A549 (cell line): ENCODE measurements around the gene CRYZL1.

Source experiments
- EHF ChIP-seq: fragments of 250-450 bp; sonication (Bioruptor Pico); IDR thresholded peaks from 2 replicates; pipeline ENCODE4 v1.5.0; 2020; ENCODE audit warnings: mild to moderate bottlenecking
- EP300 ChIP-seq, 2 experiments: fragments of >200 bp; sonication (Bioruptor Twin); formaldehyde crosslinking; IDR thresholded peaks; 2 replicates in 1 of 2; 3 replicates in 1 of 2; pipeline ENCODE4 v1.6.1; 2016 to 2017
- JUNB ChIP-seq: fragments of >200 bp; sonication (Bioruptor Twin); formaldehyde crosslinking; IDR thresholded peaks from 2 replicates; pipeline ENCODE4 v1.6.1; 2016
- RFX5 ChIP-seq: fragments of 450-650 bp; IDR thresholded peaks from 2 replicates; pipeline ENCODE4 v1.7.1; 2014; ENCODE audit warnings: antibody characterized with exemption, mild to moderate bottlenecking, moderate library complexity
- ZFP36 ChIP-seq: fragments of 450-650 bp; IDR thresholded peaks from 2 replicates; pipeline ENCODE4 v1.6.1; 2014; ENCODE audit warnings: borderline replicate concordance; ENCODE audit not compliant: partially characterized antibody
- ZSCAN20 ChIP-seq: fragments of 250-450 bp; sonication (Bioruptor Pico); IDR thresholded peaks from 2 replicates; pipeline ENCODE4 v1.8.0; 2022; ENCODE audit warnings: mild to moderate bottlenecking, moderate library complexity
- TF ChIP-seq, protein P1 (sequence below): fragments of >200 bp; sonication (Bioruptor Twin); formaldehyde crosslinking; IDR thresholded peaks from 3 replicates; pipeline ENCODE4 v1.5.1; 2016
- TF ChIP-seq, protein P2 (sequence below): IDR thresholded peaks from 2 replicates; pipeline ENCODE4 v1.6.1; 2012
- TF ChIP-seq, protein P3 (sequence below): fragments of 450-650 bp; IDR thresholded peaks from 2 replicates; pipeline ENCODE4 v1.6.1; 2014; ENCODE audit warnings: antibody characterized with exemption

DNA sequence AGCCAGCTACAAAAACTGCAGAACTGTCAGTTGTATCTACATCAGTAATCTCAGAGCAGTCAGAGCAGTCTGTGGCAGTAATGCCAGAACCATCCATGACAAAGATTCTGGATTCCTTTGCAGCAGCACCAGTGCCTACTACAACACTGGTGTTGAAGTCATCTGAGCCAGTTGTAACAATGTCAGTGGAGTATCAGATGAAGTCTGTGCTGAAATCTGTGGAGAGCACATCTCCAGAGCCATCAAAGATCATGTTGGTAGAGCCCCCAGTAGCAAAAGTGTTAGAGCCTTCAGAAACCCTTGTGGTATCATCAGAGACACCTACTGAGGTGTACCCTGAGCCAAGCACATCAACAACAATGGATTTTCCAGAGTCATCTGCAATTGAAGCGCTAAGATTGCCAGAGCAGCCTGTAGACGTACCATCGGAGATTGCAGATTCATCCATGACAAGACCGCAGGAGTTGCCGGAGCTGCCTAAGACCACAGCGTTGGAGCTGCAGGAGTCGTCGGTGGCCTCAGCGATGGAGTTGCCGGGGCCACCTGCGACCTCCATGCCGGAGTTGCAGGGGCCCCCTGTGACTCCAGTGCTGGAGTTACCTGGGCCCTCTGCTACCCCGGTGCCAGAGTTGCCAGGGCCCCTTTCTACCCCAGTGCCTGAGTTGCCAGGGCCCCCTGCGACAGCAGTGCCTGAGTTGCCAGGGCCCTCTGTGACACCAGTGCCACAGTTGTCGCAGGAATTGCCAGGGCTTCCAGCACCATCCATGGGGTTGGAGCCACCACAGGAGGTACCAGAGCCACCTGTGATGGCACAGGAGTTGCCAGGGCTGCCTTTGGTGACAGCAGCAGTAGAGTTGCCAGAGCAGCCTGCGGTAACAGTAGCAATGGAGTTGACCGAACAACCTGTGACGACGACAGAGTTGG, 91.4 kb downstream of the CRYZL1 start:
- TF ChIP-seq ZFP36 (no peak), RFX5 (no peak), EHF (no peak), EP300 (IDR thresholded peaks at IDR 0.05) (no peak), ZSCAN20 (CRISPR knock-in tag) (no peak), JUNB (no peak)
- TF ChIP-seq, protein P1, sequence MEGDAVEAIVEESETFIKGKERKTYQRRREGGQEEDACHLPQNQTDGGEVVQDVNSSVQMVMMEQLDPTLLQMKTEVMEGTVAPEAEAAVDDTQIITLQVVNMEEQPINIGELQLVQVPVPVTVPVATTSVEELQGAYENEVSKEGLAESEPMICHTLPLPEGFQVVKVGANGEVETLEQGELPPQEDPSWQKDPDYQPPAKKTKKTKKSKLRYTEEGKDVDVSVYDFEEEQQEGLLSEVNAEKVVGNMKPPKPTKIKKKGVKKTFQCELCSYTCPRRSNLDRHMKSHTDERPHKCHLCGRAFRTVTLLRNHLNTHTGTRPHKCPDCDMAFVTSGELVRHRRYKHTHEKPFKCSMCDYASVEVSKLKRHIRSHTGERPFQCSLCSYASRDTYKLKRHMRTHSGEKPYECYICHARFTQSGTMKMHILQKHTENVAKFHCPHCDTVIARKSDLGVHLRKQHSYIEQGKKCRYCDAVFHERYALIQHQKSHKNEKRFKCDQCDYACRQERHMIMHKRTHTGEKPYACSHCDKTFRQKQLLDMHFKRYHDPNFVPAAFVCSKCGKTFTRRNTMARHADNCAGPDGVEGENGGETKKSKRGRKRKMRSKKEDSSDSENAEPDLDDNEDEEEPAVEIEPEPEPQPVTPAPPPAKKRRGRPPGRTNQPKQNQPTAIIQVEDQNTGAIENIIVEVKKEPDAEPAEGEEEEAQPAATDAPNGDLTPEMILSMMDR = no peak
- TF ChIP-seq, protein P2, sequence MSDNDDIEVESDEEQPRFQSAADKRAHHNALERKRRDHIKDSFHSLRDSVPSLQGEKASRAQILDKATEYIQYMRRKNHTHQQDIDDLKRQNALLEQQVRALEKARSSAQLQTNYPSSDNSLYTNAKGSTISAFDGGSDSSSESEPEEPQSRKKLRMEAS = no peak
- TF ChIP-seq, protein P3, sequence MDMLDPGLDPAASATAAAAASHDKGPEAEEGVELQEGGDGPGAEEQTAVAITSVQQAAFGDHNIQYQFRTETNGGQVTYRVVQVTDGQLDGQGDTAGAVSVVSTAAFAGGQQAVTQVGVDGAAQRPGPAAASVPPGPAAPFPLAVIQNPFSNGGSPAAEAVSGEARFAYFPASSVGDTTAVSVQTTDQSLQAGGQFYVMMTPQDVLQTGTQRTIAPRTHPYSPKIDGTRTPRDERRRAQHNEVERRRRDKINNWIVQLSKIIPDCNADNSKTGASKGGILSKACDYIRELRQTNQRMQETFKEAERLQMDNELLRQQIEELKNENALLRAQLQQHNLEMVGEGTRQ = no peak
